ENCODE measurements around the gene UST. TPM values are rescaled to one million over a fixed set of nuclear protein-coding genes. Genes with fewer than 3 reads are reported as not detected.
A peak's percentile ranks its signal among the peaks of the same experiment; 100 is the strongest.
"Not testable (repeated sequence)": the region's sequence is repeated elsewhere in the genome, so short reads cannot be mapped to it uniquely, and the experiment has no call there.

Gene UST
- total and polyA plus RNA-seq, 3 donors from 2014 or later, result 14.9 to 16.0 (median 14.9) TPM

- intact Hi-C loops (cut with DNase I; ENCODE audit: low total_unique reads), result no loop called here
- TF ChIP-seq POLR2A (IDR thresholded peaks at IDR 0.05), result no peak
- TF ChIP-seq, protein P1, sequence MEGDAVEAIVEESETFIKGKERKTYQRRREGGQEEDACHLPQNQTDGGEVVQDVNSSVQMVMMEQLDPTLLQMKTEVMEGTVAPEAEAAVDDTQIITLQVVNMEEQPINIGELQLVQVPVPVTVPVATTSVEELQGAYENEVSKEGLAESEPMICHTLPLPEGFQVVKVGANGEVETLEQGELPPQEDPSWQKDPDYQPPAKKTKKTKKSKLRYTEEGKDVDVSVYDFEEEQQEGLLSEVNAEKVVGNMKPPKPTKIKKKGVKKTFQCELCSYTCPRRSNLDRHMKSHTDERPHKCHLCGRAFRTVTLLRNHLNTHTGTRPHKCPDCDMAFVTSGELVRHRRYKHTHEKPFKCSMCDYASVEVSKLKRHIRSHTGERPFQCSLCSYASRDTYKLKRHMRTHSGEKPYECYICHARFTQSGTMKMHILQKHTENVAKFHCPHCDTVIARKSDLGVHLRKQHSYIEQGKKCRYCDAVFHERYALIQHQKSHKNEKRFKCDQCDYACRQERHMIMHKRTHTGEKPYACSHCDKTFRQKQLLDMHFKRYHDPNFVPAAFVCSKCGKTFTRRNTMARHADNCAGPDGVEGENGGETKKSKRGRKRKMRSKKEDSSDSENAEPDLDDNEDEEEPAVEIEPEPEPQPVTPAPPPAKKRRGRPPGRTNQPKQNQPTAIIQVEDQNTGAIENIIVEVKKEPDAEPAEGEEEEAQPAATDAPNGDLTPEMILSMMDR (IDR thresholded peaks at IDR 0.05), result no peak
- no peaks in the 10 kb centered on the region for H3K36me3 ChIP-seq (ENCODE audit: low read depth, missing control alignments)
- peaks cover 15% of the 10 kb centered on the region for H3K4me1 ChIP-seq
- 25 to 27% methylated on average over 13 to 14 of the region's 14 CpGs for WGBS, 2 donors
- no peaks in the 10 kb centered on the region for H3K9me3 ChIP-seq
- peak overlapping the region; percentile 57 to 59 for H3K27ac ChIP-seq
- H3K4me3 ChIP-seq, result no peak overlapping the region
- peak; percentile 88 for DNase-seq
- no peaks in the 10 kb centered on the region for H3K27me3 ChIP-seq
These were observed 14.0 kb downstream of the UST start for GRCh38 chr6:148760568-148761526.

- H3K4me3 ChIP-seq, result no peak overlapping the region
- intact Hi-C loops (cut with DNase I; ENCODE audit: low total_unique reads), result no loop called here
- no peaks in the 10 kb centered on the region for H3K27me3 ChIP-seq
- H3K27ac ChIP-seq, result peak overlapping the region; percentile 57 to 59
- no peaks in the 10 kb centered on the region for H3K36me3 ChIP-seq (ENCODE audit: low read depth, missing control alignments)
- no peak for DNase-seq
- WGBS, 2 donors, result 33 to 35% methylated on average over 8 of the region's 8 CpGs
- TF ChIP-seq, protein P1 (IDR thresholded peaks at IDR 0.05), result no peak
- TF ChIP-seq POLR2A (IDR thresholded peaks at IDR 0.05), result no peak
- H3K4me1 ChIP-seq, result peaks cover 15% of the 10 kb centered on the region
- H3K9me3 ChIP-seq, result no peaks in the 10 kb centered on the region
These were observed 14.7 kb downstream of the UST start for GRCh38 chr6:148761527-148762011.

- TF ChIP-seq, protein P1 (IDR thresholded peaks at IDR 0.05), result no peak
- no peak for TF ChIP-seq POLR2A (IDR thresholded peaks at IDR 0.05)
- no peak for DNase-seq
- Histone ChIP-seq H3K4me3 (no peak overlapping the region), H3K27ac (peak overlapping the region in 1 of 2 donors; percentile 33), H3K4me1 (peaks cover 15% of the 10 kb centered on the region), H3K36me3 (ENCODE audit: low read depth, missing control alignments) (no peaks in the 10 kb centered on the region), H3K27me3 (no peaks in the 10 kb centered on the region), H3K9me3 (no peaks in the 10 kb centered on the region)
- WGBS, 2 donors, result 60 to 88% methylated on average over 1 of the region's 1 CpG
- intact Hi-C loops (cut with DNase I; ENCODE audit: low total_unique reads), result no loop called here
These were observed 15.4 kb downstream of the UST start for GRCh38 chr6:148762231-148762630.

- H3K4me3 ChIP-seq; H3K9me3 ChIP-seq; intact Hi-C loops (cut with DNase I; ENCODE audit: low total_unique reads); DNase-seq; H3K27ac ChIP-seq; H3K27me3 ChIP-seq; H3K36me3 ChIP-seq (ENCODE audit: low read depth, missing control alignments): not testable (repeated sequence)
- H3K4me1 ChIP-seq, result peaks cover 15% of the 10 kb centered on the region
- WGBS, 2 donors, result 89 to 92% methylated on average over 10 of the region's 10 CpGs
These were observed 17.6 kb downstream of the UST start for GRCh38 chr6:148764259-148765020.
